Natural killer cell treated with Interleukin-12 subunit alpha and Interleukin-12 subunit beta and Interleukin-15 and Interleukin-18, amount 100 ng/mL, for 72 hours (primary cell): ENCODE data around the gene APOL4. TPM values are rescaled to one million over a fixed set of nuclear protein-coding genes. Genes with fewer than 3 reads are reported as not detected.
"Not testable (repeated sequence)": the region's sequence is repeated elsewhere in the genome, so short reads cannot be mapped to it uniquely, and the experiment has no call there.

Source experiments
- ATAC-seq, 2 donors: fragments of 150-1000 bp; cut with Tn5 transposase in 1 of 2; sonication (Bioruptor Pico), chemical (Tn5 transposase) in 1 of 2; 2 replicates each; pipeline ENCODE4 v1.10.0; 2021
- DNase-seq: peaks from one replicate; pipeline ENCODE4 v3.0.0; 2022; ENCODE audit warnings: low spot score
- H3K27ac Mint-ChIP-seq, 2 donors: 1 replicate in 1 of 2; 2 replicates in 1 of 2; pipeline ENCODE4 v1.8.0; 2022; ENCODE audit warnings: mixed read lengths in 2 of 2, mild to moderate bottlenecking in 1 of 2, moderate library complexity in 1 of 2
- H3K27me3 Mint-ChIP-seq, 2 donors: 1 replicate in 1 of 2; 2 replicates in 1 of 2; pipeline ENCODE4 v1.8.0; 2022; ENCODE audit warnings: mixed read lengths in 2 of 2
- H3K36me3 Mint-ChIP-seq: one replicate; pipeline ENCODE4 v1.8.0; 2022; ENCODE audit warnings: mixed read lengths
- H3K4me1 Mint-ChIP-seq, 2 donors: 1 replicate in 1 of 2; 2 replicates in 1 of 2; pipeline ENCODE4 v1.8.0; 2022; ENCODE audit warnings: low read depth in 2 of 2, mixed read lengths in 2 of 2, mild to moderate bottlenecking in 1 of 2
- H3K4me3 Mint-ChIP-seq: one replicate; pipeline ENCODE4 v1.8.0; 2022; ENCODE audit warnings: mixed read lengths
- H3K9me3 Mint-ChIP-seq: 2 replicates; pipeline ENCODE4 v1.8.0; 2022; ENCODE audit warnings: mixed read lengths
- total RNA-seq, 2 donors: library from RNA; stranded (reverse); gene quantifications; one replicate each; pipeline ENCODE4 v1.2.3, GENCODE V29; 2022

Gene APOL4
- total RNA-seq, 2 donors from 2014 or later: 0.64 to 1.5 TPM

GRCh38 chr22:36237462-36238372 lies 36.1 kb upstream of the APOL4 start:
- H3K9me3 Mint-ChIP-seq: peaks cover 1% of the 10 kb centered on the region
- H3K4me1 Mint-ChIP-seq: peaks cover 55 to 66% of the 10 kb centered on the region in 2 donors
- H3K27me3 Mint-ChIP-seq: no peaks in the 10 kb centered on the region
- ATAC-seq (peak; percentile 47 to 75), DNase-seq (no peak)
- H3K4me3 Mint-ChIP-seq: peak overlapping the region; percentile 99
- peaks cover 37% of the 10 kb centered on the region for H3K36me3 Mint-ChIP-seq
- peak overlapping the region; percentile 99 to 100 for H3K27ac Mint-ChIP-seq

GRCh38 chr22:36236388-36237319 lies 35.0 kb upstream of the APOL4 start:
- ATAC-seq (no peak), DNase-seq (no peak)
- Mint-ChIP-seq H3K36me3 (peaks cover 44% of the 10 kb centered on the region), H3K4me1 (peaks cover 58 to 74% of the 10 kb centered on the region in 2 donors), H3K27ac (peak overlapping the region; percentile 33 to 100), H3K9me3 (no peaks in the 10 kb centered on the region), H3K27me3 (no peaks in the 10 kb centered on the region), H3K4me3 (peak overlapping the region; percentile 99)

GRCh38 chr22:36235585-36235984 lies 34.0 kb upstream of the APOL4 start:
- Mint-ChIP-seq H3K9me3 (no peaks in the 10 kb centered on the region), H3K4me1 (peaks cover 58 to 75% of the 10 kb centered on the region in 2 donors), H3K27me3 (no peaks in the 10 kb centered on the region), H3K4me3 (peak overlapping the region; percentile 99), H3K27ac (peak overlapping the region; percentile 33 to 100), H3K36me3 (peaks cover 49% of the 10 kb centered on the region)
- ATAC-seq (no peak), DNase-seq (no peak)

GRCh38 chr22:36234919-36235318 lies 33.3 kb upstream of the APOL4 start:
- H3K27ac Mint-ChIP-seq: peak overlapping the region; percentile 33 to 100
- H3K36me3 Mint-ChIP-seq: peaks cover 49% of the 10 kb centered on the region
- H3K4me1 Mint-ChIP-seq: peaks cover 52 to 73% of the 10 kb centered on the region in 2 donors
- H3K4me3 Mint-ChIP-seq: peak overlapping the region; percentile 99
- H3K27me3 Mint-ChIP-seq: no peaks in the 10 kb centered on the region
- no peak for DNase-seq
- ATAC-seq: no peak
- H3K9me3 Mint-ChIP-seq: no peaks in the 10 kb centered on the region

GRCh38 chr22:36234213-36234612 lies 32.6 kb upstream of the APOL4 start:
- ATAC-seq: no peak
- Mint-ChIP-seq H3K9me3 (no peaks in the 10 kb centered on the region), H3K36me3 (peaks cover 51% of the 10 kb centered on the region), H3K27me3 (no peaks in the 10 kb centered on the region), H3K4me3 (peak overlapping the region; percentile 99), H3K4me1 (peaks cover 48 to 70% of the 10 kb centered on the region in 2 donors), H3K27ac (peak overlapping the region; percentile 33 to 100)
- no peak for DNase-seq

GRCh38 chr22:36233796-36234195 lies 32.2 kb upstream of the APOL4 start:
- peaks cover 50% of the 10 kb centered on the region for H3K36me3 Mint-ChIP-seq
- DNase-seq (no peak), ATAC-seq (no peak)
- H3K9me3 Mint-ChIP-seq: no peaks in the 10 kb centered on the region
- H3K27ac Mint-ChIP-seq: peak overlapping the region; percentile 33 to 100
- H3K4me3 Mint-ChIP-seq: no peak overlapping the region
- peaks cover 47 to 69% of the 10 kb centered on the region in 2 donors for H3K4me1 Mint-ChIP-seq
- no peaks in the 10 kb centered on the region for H3K27me3 Mint-ChIP-seq

GRCh38 chr22:36232715-36233401 lies 31.2 kb upstream of the APOL4 start:
- no peak for ATAC-seq
- Mint-ChIP-seq H3K36me3 (peaks cover 50% of the 10 kb centered on the region), H3K4me1 (peaks cover 40 to 63% of the 10 kb centered on the region in 2 donors), H3K9me3 (no peaks in the 10 kb centered on the region), H3K27ac (peak overlapping the region; percentile 33 to 100), H3K27me3 (no peaks in the 10 kb centered on the region), H3K4me3 (no peak overlapping the region)
- no peak for DNase-seq

GRCh38 chr22:36231051-36231450 lies 29.4 kb upstream of the APOL4 start:
- not testable (repeated sequence) for H3K27me3 Mint-ChIP-seq, DNase-seq, H3K9me3 Mint-ChIP-seq, H3K4me3 Mint-ChIP-seq, ATAC-seq
- peaks cover 38 to 50% of the 10 kb centered on the region in 2 donors for H3K4me1 Mint-ChIP-seq
- peak overlapping the region; percentile 20 to 78 for H3K27ac Mint-ChIP-seq
- H3K36me3 Mint-ChIP-seq: peaks cover 54% of the 10 kb centered on the region

GRCh38 chr22:36229649-36230048 lies 28.0 kb upstream of the APOL4 start:
- not testable (repeated sequence) for ATAC-seq, H3K9me3 Mint-ChIP-seq, DNase-seq, H3K4me3 Mint-ChIP-seq, H3K27me3 Mint-ChIP-seq
- H3K27ac Mint-ChIP-seq: peak overlapping the region in 1 of 2 donors; percentile 51
- peaks cover 42% of the 10 kb centered on the region for H3K36me3 Mint-ChIP-seq
- peaks cover 24 to 37% of the 10 kb centered on the region in 2 donors for H3K4me1 Mint-ChIP-seq

- no peaks in the 10 kb centered on the region for H3K27me3 Mint-ChIP-seq
- ATAC-seq: no peak
- no peak overlapping the region for H3K4me3 Mint-ChIP-seq
- no peak for DNase-seq
- peaks cover 17 to 30% of the 10 kb centered on the region in 2 donors for H3K4me1 Mint-ChIP-seq
- H3K9me3 Mint-ChIP-seq: no peaks in the 10 kb centered on the region
- H3K27ac Mint-ChIP-seq: peak overlapping the region in 1 of 2 donors; percentile 51
- H3K36me3 Mint-ChIP-seq: peaks cover 35% of the 10 kb centered on the region
These were observed 27.3 kb upstream of the APOL4 start for GRCh38 chr22:36228944-36229343.

GRCh38 chr22:36228369-36228768 lies 26.8 kb upstream of the APOL4 start:
- Mint-ChIP-seq H3K36me3 (peaks cover 34% of the 10 kb centered on the region), H3K27ac (peak overlapping the region in 1 of 2 donors; percentile 51), H3K4me1 (peaks cover 16 to 24% of the 10 kb centered on the region in 2 donors)
- H3K4me3 Mint-ChIP-seq, DNase-seq, ATAC-seq, H3K27me3 Mint-ChIP-seq, H3K9me3 Mint-ChIP-seq: not testable (repeated sequence)

GRCh38 chr22:36227806-36228205 lies 26.2 kb upstream of the APOL4 start:
- Mint-ChIP-seq H3K4me3 (no peak overlapping the region), H3K27me3 (no peaks in the 10 kb centered on the region)

GRCh38 chr22:36227396-36227795 lies 25.8 kb upstream of the APOL4 start:
- H3K36me3 Mint-ChIP-seq: peaks cover 33% of the 10 kb centered on the region
- ATAC-seq (peak in 1 of 2 donors; percentile 43), DNase-seq (no peak)
- no peak overlapping the region for H3K27ac Mint-ChIP-seq
- H3K9me3 Mint-ChIP-seq: no peaks in the 10 kb centered on the region
- peaks cover 16 to 21% of the 10 kb centered on the region in 2 donors for H3K4me1 Mint-ChIP-seq
- H3K4me3 Mint-ChIP-seq: no peak overlapping the region
- H3K27me3 Mint-ChIP-seq: no peaks in the 10 kb centered on the region

More at GRCh38 chr22:36227806-36228205, 26.2 kb upstream of the APOL4 start:
- Mint-ChIP-seq H3K36me3 (peaks cover 34% of the 10 kb centered on the region), H3K27ac (no peak overlapping the region), H3K4me1 (peaks cover 16 to 22% of the 10 kb centered on the region in 2 donors), H3K9me3 (no peaks in the 10 kb centered on the region)
- ATAC-seq (no peak), DNase-seq (no peak)
